NCI-H82 treated with DMSO at 0.1 percent for 48 hours (cell line): ENCODE results near the gene ARFGAP2.

ENCODE experiments used
- DNase-seq: peaks from one replicate; lab custom pipeline; 2025; ENCODE audit not compliant: unreplicated experiment; lab: John Stamatoyannopoulos, UW

ARFGAP2 gene

GRCh38 chr11:47171856-47172255, 4.8 kb downstream of the ARFGAP2 start:
- no peak for DNase-seq

- DNase-seq: no peak
Observed at GRCh38 chr11:47171061-47171838, 5.4 kb downstream of the ARFGAP2 start.

- DNase-seq: no peak
Observed at GRCh38 chr11:47166368-47166767, 10.3 kb downstream of the ARFGAP2 start.

- no peak for DNase-seq
Observed at GRCh38 chr11:47165253-47165840, 11.3 kb downstream of the ARFGAP2 start.

GRCh38 chr11:47164321-47164720, 12.4 kb downstream of the ARFGAP2 start:
- DNase-seq: no peak

GRCh38 chr11:47163898-47164297, 12.8 kb downstream of the ARFGAP2 start:
- DNase-seq: no peak

DNA sequence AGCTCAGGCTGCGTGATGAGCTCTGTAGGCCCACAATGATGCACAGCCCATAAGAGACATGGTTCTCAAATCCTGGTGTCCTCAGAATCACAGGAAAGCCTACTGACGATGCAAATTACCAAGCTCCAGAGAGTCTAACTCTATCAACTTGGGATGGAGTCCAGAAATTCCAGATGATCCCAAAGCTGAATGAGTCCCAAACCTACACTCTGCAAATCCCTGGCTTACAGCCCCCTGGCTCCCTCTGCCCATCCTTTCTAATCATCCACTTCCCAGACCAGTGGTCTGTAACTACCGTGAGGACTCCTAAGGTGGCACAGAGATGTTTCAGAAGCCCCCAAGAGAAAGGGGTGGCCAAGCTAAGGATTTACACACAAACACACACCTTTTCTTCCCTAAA, 13.5 kb downstream of the ARFGAP2 start:
- no peak for DNase-seq

GRCh38 chr11:47162426-47162825, 14.3 kb downstream of the ARFGAP2 start:
- no peak for DNase-seq

DNA sequence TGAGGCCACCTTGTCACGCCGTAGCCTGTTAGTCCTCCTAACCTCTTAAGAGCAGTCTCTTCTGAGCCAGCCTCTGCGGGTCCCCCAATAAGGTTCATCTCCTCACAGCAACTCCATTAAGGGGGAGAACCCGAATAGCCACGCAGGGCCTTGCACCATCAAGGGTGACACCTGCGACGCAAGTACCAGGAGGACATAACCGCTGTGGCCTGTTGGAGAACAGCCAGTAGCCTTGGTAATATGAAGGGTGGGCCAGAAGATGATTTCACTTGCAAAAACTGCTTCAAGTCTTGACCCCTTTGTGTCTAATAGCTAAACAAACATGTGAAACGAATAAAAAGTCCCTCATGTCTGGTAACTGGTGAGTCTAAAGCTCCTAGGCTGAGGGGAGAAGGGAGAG, 14.8 kb downstream of the ARFGAP2 start:
- no peak for DNase-seq

GRCh38 chr11:47161134-47161854, 15.4 kb downstream of the ARFGAP2 start:
- DNase-seq: peak; percentile 12

GRCh38 chr11:47160753-47161133, 15.9 kb downstream of the ARFGAP2 start:
- DNase-seq: no peak

- DNase-seq: no peak
Observed at GRCh38 chr11:47158242-47158641, 18.4 kb downstream of the ARFGAP2 start.

GRCh38 chr11:47157805-47158204, 18.9 kb downstream of the ARFGAP2 start:
- no peak for DNase-seq

DNA sequence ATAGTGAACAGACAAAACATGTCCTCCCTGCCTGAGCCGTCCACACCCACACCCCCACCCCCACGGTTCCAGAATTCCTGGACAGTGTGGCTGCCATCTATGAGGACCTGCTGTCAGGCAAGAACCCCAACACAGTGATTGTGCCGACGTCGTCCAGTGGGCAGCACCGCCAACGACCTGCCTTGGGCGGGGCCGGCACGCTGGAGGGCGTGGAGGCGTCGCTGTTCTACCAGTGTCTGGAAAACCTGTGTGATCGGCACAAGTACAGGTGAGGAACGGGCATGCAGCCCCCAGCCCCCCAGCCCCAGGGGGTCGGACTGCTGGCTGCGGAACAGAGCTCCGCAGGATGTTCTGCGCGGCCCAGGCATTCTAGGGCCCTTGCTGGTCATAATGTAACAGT, 19.7 kb downstream of the ARFGAP2 start:
- DNase-seq: no peak

GRCh38 chr11:47156333-47156732, 20.3 kb downstream of the ARFGAP2 start:
- DNase-seq: no peak

- no peak for DNase-seq
Observed at GRCh38 chr11:47155879-47156278, 20.8 kb downstream of the ARFGAP2 start.

DNA sequence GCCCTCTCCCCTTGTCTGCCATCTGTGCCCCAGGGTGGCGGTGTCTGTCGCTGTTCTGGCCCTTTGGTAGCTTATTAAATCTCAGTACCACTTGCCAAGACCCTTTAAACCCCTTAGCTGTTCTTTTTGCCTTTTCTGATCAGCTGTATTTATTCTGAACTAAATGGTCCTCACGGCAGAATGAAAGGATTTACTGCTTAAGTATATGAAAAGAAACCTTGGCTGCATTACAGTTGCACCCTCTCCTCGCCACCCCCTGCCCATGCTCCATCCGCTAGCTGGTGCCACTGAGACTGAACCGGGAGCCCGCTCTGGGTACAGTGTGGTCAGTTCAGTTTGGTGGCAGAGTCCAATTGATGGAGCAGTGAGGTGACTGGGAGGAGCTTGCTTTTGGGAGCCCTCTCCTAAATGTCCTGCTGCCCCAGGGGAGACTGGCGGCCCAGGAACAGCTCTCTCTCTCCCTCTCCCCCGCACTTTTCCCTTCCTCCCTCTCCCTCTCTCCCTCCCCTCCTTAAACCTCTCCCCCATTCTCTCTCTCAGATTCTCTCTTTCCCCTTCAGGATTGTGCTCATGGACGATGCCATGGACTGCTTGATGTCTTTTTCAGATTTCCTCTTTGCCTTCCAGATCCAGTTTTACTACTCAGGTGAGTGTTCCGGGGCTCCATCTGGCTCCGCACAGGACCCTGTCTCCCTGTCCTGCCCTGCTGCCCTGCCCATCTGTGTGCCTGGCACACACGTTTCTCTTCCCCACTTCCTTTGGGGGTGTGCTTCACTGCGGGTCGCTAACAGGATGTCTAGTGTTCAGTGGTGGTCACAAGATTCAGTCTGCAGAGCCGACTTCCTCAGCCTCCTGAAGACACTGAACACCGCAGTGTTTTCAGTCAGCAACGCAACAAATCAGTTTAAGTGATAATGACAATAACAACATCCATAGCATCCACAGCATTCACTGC, 21.8 kb downstream of the ARFGAP2 start:
- DNase-seq: no peak

DNA sequence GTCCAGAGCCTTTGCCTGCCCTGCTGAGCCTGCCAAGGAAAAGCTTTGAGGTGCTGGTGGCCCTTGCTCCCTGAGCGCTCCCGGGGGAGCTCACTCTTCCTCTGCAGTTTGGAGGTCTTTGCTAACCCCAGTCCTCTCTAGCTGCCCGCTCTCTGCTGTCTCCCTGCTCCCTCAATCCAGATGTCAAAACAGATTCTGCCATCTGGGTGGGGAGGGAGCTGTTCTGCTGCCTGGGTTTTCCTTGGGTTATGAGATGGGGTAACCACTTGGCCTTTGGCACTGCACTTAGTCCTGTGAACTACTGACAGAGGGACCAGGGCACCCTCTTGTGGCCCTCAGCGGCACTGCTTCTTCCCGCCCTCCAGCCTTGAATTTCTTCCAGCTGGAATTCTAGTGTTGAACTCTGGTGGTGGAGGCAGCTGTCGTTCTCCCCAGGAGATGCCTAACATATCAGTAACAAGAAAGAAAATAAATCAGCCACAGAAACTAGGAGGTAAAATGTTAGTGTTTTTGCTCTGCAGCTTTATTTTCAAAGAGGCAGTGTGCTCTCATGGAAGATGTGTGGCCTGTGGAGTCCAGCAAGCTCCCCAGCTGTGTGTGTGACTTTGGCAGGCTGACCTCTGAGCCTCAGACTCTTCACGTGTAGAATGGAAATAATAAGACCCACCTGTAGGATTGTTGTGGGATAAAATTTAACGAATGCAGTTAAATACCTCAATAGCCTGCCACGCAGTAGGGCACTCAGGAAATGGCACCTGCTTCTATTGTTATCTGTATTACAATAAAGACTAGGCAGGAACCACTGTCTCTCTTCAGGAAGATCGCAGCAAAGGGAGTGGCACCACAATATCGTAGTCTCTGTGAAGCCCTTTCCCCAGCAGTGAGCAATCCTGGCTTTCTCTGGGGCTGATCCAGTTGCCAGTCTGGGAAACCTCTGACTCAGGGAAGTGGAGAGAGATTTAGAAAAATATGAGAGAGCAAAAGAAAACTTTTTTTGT, 23.4 kb downstream of the ARFGAP2 start:
- DNase-seq: peak; percentile 58

- DNase-seq: no peak
Observed at GRCh38 chr11:47152126-47152952, 24.3 kb downstream of the ARFGAP2 start.
